Measurements from ENCODE around the gene SLC25A21.
A peak's percentile ranks its signal among the peaks of the same experiment; 100 is the strongest.

The SLC25A21 gene

DNA sequence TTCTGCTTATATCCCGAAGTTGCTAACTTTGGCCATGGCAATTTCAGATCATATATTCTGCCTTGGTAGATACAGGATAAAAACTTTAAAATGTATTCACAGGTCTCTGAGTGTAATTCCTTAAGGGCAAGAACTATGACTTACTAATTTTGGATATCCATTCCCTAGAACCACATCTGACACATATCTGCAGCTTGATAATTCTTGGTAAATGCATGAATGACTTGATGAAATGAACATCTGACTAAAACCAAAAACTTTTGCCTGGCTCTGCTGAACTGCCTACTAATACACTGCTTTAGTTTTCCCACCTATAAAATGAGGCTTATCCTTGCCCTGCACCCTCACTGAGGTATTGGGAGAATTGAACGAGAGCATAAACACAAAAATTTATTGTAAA lies 32.2 kb downstream of the SLC25A21 start:
- DNase-seq: no peak

DNA sequence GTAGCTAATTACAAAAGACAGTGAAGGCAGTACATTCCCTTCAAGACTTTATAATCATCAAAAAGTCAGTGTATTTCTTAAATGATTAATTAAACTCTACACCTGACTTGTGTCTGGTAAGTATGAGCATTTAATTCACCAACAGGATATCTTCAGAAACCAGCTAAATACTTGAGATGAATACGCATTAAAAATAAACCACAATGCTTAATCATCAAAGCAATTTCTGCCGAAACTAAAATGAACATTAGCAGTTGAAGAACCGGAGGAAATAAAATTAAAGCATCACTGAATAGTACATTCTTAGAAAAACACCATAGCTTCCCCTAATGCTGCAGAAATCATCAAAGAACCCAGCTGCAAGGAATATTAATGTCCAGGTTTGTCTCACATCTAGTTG lies 32.7 kb downstream of the SLC25A21 start:
- DNase-seq: no peak

DNA sequence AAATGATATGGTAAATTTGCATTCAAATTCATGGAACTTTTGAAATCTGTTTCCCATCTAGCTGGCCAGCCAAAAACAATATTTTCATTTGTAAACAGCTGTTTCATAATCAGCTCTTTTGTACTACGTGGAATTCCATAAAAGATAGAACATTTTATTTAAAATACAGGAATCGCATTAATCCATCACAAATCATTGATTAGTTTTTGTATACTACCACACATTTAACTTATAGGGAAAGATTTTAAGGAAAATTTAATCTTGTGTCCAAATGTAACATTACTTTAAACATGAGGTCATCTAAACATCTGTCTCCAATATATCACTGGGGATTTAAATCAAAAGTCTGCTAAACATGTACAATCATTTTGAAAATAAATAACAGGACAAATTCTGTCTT lies 33.5 kb downstream of the SLC25A21 start:
- no peak for DNase-seq

- no peak for DNase-seq
Observed at GRCh38 chr14:37133284-37133913, 39.0 kb downstream of the SLC25A21 start.

GRCh38 chr14:37131205-37131604 lies 41.2 kb downstream of the SLC25A21 start:
- no peak for DNase-seq

DNA sequence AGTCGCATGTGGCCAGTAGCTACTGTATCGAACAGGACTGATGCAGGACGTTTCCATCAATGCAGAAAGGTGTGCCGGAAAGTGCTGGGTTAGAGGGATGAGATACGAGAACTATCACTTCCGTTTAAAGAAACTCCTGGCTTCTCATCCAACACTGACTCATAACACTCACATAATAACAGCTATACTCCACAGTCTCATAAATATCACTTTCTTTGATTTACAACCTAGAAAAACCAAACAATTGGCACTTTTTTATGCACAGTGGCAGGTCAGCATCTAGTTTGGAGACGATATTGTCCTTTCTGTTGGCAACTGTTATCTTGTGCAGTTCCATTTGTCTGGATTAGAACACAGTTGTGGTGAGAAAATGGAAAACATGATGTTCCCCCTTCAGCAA lies 43.4 kb downstream of the SLC25A21 start:
- no peak for DNase-seq

- DNase-seq: peak; percentile 4
Observed at GRCh38 chr14:37124614-37125013, 47.8 kb downstream of the SLC25A21 start.

DNA sequence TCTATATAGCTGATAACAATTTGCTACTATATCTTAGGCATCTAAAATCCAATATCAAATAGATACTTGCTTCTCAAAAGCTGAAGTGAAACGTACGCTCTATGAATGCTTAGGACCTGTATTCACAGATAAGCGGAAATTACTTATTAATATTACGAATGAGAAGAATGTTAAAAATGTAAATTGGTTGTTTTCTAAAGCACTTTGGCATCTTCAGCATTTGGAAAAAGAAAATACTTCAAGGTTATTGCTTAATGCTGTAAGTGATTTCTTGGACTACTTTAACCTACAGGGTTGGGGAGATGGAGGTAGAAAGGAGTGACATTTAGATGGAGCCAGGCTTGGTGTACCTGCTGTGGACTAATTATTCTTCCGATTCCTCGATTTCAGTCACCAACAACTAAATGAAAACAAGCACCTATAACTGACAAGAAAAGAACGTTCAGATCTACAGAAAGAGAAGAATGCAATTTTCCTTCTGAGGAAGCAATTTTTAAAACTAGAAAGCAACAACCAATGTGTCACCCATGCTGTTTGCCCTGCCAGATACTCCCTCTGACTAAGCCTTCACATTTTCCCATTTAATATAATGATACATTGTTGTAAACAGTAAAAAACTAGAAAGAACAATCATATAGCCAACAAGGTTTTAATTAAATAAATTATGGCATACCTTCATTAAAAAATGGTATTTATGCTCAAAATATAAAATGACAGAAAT lies 49.3 kb downstream of the SLC25A21 start:
- peak; percentile 3 for DNase-seq

GRCh38 chr14:37122288-37122687 lies 50.1 kb downstream of the SLC25A21 start:
- peak; percentile 50 for DNase-seq

DNA sequence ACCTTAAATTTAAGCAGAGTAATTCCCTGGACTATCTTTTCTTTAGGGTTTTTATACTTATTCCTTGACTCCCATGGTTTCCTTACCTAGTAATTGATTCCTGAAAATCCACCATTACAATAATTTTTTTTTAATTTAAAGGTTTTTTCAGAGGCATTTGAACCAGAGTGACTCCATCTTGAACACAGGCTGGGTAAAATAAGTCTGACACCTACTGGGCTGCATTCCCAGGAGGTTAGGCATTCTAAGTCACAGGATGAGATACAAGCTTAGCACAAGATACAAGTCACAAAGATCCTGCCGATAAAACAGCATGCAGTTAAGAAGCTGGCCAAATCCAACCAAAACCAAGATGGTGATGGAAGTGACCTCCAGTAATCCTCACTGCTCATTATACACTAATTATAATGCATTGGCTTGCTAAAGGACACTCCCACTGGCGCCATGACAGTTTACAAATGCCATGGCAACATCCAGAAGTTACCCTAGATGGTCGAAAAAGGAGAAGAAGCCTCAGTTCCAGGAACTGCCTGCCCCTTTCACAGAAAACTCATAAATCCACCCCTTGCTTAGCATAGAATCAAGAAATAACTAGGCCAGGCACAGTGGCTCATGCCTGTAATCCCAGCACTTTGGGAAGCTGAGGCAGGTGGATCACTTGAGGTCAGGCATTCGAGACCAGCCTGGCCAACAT lies 53.6 kb downstream of the SLC25A21 start:
- DNase-seq: no peak

GRCh38 chr14:37116933-37117849 lies 55.2 kb downstream of the SLC25A21 start:
- DNase-seq: peak; percentile 62

DNA sequence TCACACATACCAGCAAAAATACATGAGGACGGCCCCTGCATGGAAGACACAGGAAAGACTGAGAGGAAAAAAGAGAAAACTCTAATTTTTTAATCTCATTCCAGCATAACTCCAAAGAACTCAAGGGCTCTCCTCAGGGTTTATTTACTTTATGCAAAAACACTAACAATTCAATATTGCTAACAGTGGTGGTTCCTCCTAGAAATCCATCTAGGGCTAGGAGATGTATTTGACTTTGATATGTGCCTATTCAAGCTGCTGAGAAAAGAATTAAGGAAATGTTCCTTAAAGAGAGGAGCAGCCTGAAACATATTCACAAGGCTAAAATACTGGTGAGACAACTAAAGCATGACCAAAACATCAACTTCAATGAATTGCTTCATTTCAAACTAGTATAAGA lies 57.0 kb downstream of the SLC25A21 start:
- DNase-seq: no peak

DNA sequence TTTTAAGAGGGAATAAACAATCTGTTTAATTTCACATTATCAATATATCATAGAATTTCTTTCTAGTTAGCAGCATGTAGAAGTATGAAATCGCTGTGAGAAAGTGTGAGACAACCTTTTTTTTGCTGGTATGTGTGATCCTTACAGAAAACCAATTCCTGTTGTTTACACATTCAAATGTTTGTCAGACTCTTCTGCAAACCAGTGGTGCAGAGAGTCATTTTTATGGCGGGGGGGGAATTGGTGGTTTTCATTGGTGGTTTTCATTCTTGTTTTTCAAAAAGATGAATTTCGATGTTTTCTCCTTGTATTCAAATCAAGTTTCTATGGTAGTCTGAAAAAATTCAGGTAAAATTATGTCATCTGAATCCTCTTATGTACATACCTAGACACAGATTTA lies 57.8 kb downstream of the SLC25A21 start:
- no peak for DNase-seq

DNA sequence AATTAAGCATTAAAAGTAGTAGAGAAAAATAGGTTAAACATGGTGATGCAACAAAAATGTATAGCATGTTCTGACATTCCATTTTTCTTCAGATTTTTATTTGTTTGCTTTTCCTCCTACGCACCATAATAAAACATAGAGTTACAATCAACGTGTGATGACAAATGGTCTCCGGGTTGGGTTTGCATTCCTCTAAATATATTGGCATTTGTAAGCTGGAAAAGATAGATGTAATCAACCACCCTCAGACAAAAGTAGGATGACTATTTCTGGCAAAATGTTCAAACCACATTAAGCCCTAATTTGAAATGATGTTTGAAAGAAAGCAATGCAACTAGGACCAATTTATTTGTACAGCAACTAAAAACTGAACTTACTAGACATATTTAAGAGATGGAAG lies 58.4 kb downstream of the SLC25A21 start:
- DNase-seq: peak; percentile 28

- no peak for DNase-seq
Observed at GRCh38 chr14:37098132-37098531, 74.3 kb downstream of the SLC25A21 start.

GRCh38 chr14:37094502-37094901 lies 77.9 kb downstream of the SLC25A21 start:
- no peak for DNase-seq

GRCh38 chr14:37093364-37093763 lies 79.0 kb downstream of the SLC25A21 start:
- DNase-seq: no peak

GRCh38 chr14:37091651-37092050 lies 80.8 kb downstream of the SLC25A21 start:
- DNase-seq: peak; percentile 1

DNA sequence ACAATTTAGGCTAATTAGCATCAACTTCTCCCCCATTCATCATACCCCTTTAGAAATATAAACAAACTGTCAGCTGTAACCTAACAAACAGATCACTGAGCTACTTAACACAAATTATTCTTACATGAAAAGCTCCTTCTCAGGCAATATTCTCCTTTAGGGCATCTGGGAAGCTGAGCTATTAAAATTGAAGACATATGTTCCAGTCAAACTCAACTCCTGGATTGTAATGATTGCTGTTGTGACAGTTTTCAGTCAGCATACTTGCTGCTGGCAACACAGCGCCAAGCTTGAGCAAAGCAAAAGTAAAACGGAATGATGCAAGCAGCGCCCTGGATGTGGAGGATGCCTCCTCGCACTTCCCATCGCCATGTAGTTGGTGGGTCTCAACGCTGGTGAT lies 82.4 kb downstream of the SLC25A21 start:
- DNase-seq: peak; percentile 1

GRCh38 chr14:37089410-37089809 lies 83.0 kb downstream of the SLC25A21 start:
- DNase-seq: no peak

GRCh38 chr14:37088356-37089215 lies 83.8 kb downstream of the SLC25A21 start:
- DNase-seq: no peak

DNA sequence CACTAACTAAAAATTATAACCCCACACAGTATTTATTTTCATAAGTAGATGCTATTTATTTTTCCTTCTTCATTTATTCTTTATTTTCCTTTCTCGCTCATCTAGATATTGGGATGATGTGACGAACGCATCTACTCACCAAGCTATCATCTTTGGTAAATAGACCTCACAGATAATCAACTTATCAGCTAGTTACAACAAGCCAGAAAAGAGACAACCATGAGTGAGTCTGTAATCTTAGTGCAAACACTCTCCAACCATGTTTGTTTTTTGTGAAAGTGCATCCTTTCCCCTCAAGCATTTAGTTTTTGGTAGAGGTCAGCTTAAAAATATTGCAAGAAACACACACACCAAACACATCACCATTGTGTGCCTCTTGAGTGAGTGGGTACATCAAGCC lies 84.9 kb downstream of the SLC25A21 start:
- DNase-seq: no peak
